Activated CD4-positive, CD25-positive, alpha-beta regulatory T cell treated with anti-CD3 and anti-CD28 coated beads, Interleukin-2, amount 50 U/mL, for 16 hours (primary cell): ENCODE data around the gene IFI27.
A peak's percentile ranks its signal among the peaks of the same experiment; 100 is the strongest.
"Not testable (repeated sequence)": the region's sequence is repeated elsewhere in the genome, so short reads cannot be mapped to it uniquely, and the experiment has no call there.

Source experiments
- DNase-seq: peaks from one replicate; pipeline ENCODE4 v3.0.0-alpha.2; 2020; ENCODE audit warnings: low read depth, low spot score

Gene IFI27

DNA sequence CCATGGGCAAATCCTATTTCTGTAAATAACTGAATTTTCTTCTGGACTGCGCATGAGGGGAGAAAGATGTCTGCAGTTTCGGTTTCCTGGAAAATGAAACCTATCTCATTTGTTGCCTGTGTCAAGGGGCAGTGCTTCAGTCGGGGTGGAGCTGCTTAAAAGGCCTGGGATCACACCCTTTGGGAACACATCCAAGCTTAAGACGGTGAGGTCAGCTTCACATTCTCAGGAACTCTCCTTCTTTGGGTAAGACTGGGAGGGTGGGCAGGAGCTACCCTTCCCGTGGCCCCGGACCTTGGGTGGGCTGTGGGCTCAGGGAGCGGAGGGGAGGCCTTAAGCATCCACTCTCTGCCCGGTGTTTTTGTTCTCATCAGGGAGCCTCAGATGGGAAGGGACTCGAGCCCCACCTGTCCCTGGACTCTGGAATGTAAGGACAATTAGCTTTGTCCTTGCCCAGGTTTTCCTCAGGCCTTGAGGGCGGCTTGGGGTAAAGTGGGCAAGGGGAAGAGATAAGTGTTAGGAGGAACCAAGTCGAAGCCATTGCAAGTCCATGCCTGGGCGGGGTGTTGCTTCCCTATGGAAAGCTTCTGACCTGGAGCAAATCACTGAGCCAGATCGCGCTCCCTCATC lies at the start of gene IFI27:
TSS of gene IFI27 (plus strand) at position 185 of the 630 bp plus-strand sequence.
- DNase-seq: no peak

DNA sequence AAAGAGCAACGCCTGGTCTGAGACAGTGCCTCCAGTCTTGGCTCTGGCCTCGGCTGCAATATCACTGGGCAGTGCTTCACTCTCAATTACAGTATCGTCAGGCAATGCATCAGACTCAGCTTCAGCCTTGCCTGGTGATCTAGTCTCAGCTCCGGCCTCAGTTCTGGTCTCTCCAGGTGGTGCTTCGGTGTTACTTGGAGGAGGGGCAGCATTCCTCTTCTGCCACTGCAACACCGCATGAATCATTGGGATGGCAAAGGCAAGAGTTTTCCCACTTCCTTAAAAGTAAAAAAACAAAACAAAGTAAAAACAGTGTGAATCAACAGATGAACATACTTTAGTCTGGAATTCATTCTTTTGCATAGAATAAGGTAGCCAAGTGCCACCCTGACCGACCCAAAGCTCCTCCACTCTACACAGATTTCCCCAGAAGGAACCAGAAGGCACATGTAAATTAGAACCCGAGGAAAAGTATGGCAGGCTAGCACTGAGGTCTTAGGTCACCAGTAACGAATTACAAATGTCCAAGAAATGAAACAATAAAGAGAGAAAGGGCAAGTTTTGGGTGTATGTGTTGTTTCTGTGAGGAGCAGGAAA lies 48.1 kb upstream of the IFI27 start:
- no peak for DNase-seq

GRCh38 chr14:94066089-94066676 lies 44.4 kb upstream of the IFI27 start:
- no peak for DNase-seq

DNA sequence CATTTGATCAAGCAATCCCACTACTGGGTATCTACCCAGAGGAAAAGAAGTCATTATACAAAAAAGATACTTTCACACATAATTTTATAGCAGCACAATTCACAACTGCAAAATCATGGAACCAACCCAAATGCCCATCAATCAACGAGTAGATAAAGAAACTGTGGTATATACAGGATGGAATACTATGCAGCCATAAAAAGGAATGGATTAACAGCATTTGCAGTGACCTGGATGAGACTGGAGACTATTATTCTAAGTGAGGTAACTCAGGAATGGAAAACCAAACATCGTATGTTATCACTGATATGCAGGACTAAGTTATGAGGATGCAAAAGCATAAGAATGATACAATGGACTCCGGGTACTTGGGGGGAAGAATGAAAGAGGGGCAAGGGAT lies 38.5 kb upstream of the IFI27 start:
- DNase-seq: not testable (repeated sequence)

DNA sequence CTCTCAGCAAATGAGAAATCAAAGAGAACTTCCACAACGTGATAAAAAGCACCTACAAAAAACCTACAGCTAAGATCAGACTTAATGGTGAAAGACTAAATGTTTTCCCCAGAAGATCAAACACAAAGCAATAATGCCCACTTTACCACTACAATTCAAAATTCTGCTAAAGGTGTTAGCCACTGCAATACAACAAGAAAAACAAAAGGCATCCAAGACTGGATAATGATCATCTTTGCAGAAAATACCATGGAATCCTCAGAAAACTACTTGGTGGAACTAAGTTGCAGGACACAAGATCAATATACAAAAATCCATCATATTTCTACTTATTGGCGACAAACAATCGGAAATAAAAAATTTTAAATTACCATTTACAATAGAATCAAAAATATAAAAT lies 36.0 kb upstream of the IFI27 start:
- DNase-seq: no peak

GRCh38 chr14:94075008-94075407 lies 35.5 kb upstream of the IFI27 start:
- DNase-seq: no peak

- no peak for DNase-seq
Observed at GRCh38 chr14:94077111-94077821, 33.3 kb upstream of the IFI27 start.

DNA sequence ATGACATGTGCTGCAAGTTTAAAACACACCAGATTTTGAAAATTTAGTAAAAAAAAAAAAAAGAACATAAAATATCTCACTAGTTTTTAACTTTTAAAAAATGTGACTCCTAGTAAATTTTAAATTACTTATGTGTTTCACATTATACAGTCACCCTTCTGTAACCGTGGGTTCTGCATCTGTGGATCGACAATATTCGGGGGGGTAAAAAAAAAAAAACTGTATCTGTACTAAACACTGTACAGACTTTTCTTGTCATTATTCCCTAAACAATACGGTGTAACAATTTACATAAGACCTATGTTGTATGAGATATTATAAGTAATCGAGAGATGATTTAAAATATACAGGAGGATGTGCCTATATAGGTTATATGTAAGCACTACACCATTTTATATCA lies 32.7 kb upstream of the IFI27 start:
- no peak for DNase-seq

- DNase-seq: no peak
Observed at GRCh38 chr14:94079891-94080620, 30.5 kb upstream of the IFI27 start.

DNA sequence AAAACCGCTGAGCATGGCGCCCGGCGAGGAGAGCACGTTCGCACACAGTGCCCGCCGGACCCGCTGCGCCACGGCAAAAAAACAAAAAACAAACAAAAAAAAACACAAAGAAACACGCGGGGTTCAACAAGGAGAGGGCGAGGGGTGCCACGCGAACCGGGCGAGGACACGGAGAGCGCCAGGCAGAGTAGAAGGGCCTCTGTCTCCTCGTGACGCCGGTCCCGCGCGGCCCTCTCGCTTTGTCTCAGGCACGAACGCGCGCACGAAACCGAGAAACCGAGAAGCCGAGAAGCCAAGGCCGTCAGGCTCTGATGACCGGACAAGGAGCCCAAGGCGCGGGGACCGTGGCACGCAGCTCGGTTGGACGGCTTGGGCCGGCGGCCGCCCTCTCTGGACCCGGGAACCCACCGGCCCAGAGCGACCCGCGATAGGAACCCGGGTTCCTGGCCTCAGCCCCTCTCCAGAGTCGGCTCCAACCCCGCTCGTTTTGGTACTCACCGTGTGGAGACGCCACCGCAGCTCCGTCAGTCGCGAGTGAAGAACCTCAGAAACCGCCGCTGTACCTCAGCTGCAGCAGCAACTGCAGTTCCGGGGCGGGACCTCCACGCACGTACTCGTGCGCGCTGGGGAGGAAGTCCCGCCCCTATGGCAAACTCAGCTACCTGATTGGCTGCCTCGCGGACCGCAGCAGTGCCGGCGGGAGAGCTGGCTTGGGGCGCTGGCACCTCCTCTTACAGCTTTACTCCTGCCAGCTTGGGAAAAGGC lies 29.7 kb upstream of the IFI27 start, which contains the start of the genes DDX24 and IFI27L1:
TSS of gene DDX24 (minus strand) at position 582 of the 765 bp plus-strand sequence. CDS start 1,460 bp downstream, outside the sequence.
TSS of gene IFI27L1 (plus strand) at position 690 of the 765 bp plus-strand sequence. CDS start 15,628 bp downstream, outside the sequence.
- DNase-seq: peak; percentile 89

GRCh38 chr14:94081386-94081820 lies 29.1 kb upstream of the IFI27 start:
- no peak for DNase-seq

DNA sequence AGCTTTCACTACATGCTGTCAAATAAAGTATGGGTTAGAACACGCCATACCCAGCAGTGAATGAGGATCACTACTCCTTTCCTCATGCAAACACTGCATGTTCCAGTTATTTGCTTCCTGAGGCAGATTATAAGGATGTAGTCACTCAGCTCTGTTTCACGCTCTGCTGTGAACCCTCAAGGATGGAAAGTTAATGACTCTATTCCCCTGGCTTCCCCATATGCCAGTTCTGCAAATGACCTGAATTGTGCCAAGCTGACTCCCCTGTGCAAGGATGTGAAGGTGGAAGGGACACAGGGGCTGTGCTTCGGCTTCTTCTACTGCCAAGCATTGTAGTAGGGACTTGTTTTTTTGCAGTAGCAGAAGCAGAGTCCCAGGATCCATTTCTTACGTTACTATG lies 22.6 kb upstream of the IFI27 start:
- no peak for DNase-seq

GRCh38 chr14:94088516-94088915 lies 22.0 kb upstream of the IFI27 start:
- DNase-seq: no peak

GRCh38 chr14:94089479-94089878 lies 21.1 kb upstream of the IFI27 start:
- no peak for DNase-seq

- DNase-seq: no peak
Observed at GRCh38 chr14:94093418-94093817, 17.1 kb upstream of the IFI27 start.

- DNase-seq: no peak
Observed at GRCh38 chr14:94097091-94097490, 13.4 kb upstream of the IFI27 start.

- no peak for DNase-seq
Observed at GRCh38 chr14:94098326-94098992, 12.1 kb upstream of the IFI27 start.

GRCh38 chr14:94099006-94099405 lies 11.5 kb upstream of the IFI27 start:
- no peak for DNase-seq

DNA sequence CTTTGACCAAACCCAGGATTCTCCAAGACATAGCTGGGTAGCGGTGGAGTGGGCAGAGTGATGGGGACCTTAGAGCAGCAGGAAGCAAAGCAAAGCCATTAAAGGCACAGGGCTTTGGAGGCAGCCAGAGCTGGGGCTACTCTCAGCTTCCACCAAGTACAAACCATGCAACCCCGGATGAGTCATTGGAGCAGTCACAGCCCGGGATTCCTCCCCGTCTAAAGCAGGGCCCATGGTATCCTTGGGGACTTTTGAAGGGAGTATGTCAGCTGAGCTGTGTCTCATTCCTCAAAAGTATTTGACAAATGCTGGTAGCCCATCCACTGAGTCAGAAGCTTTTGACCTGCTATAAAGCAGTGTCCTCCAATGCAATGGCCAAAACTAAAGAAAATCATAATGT lies 9.7 kb upstream of the IFI27 start:
- no peak for DNase-seq

DNA sequence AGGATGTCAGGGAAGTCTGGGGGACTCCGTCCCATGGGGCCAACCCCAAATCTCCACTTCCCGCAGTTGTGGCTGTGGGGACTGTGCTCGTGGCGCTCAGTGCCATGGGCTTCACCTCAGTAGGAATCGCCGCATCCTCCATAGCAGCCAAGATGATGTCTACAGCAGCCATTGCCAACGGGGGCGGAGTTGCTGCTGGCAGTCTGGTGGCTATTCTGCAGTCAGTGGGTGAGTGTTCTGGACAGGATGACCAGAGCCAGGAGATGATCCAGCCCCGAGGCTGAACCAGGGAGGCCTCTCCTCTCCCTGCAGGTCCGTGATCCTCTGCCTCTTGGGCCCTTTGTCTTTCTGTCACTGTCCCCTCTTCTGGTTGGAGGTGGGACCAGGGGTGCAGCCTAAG lies 8.8 kb upstream of the IFI27 start:
- no peak for DNase-seq
